COLO829 (cell line): ENCODE measurements around the gene FBXO33.

Source experiments
- DNase-seq: peaks from one replicate; pipeline ENCODE4 v3.0.0; 2012; ENCODE audit warnings: low spot score

FBXO33 gene

GRCh38 chr14:39430762-39431415 is 1.3 kb downstream of the FBXO33 start:
- DNase-seq = no peak

- no peak for DNase-seq
Observed at GRCh38 chr14:39428118-39428517, 4.1 kb downstream of the FBXO33 start.

GRCh38 chr14:39426605-39427004 is 5.6 kb downstream of the FBXO33 start:
- DNase-seq = peak; percentile 11

GRCh38 chr14:39425947-39426346 is 6.3 kb downstream of the FBXO33 start:
- no peak for DNase-seq

- no peak for DNase-seq
Observed at GRCh38 chr14:39423793-39424192, 8.4 kb downstream of the FBXO33 start.

GRCh38 chr14:39422243-39422642 is 10.0 kb downstream of the FBXO33 start:
- DNase-seq = no peak

- no peak for DNase-seq
Observed at GRCh38 chr14:39419272-39419671, 13.0 kb downstream of the FBXO33 start.

GRCh38 chr14:39417014-39417413 is 15.2 kb downstream of the FBXO33 start:
- no peak for DNase-seq

- DNase-seq = no peak
Observed at GRCh38 chr14:39416072-39416471, 16.2 kb downstream of the FBXO33 start.

- DNase-seq = no peak
Observed at GRCh38 chr14:39406560-39406959, 25.7 kb downstream of the FBXO33 start.

- no peak for DNase-seq
Observed at GRCh38 chr14:39398382-39398781, 33.9 kb downstream of the FBXO33 start.

- no peak for DNase-seq
Observed at GRCh38 chr14:39396448-39396847, 35.8 kb downstream of the FBXO33 start.

GRCh38 chr14:39395555-39396254 is 36.5 kb downstream of the FBXO33 start:
- DNase-seq = no peak

- no peak for DNase-seq
Observed at GRCh38 chr14:39393289-39393688, 38.9 kb downstream of the FBXO33 start.

- DNase-seq = no peak
Observed at GRCh38 chr14:39384177-39384576, 48.1 kb downstream of the FBXO33 start.

- no peak for DNase-seq
Observed at GRCh38 chr14:39383741-39384140, 48.5 kb downstream of the FBXO33 start.

- no peak for DNase-seq
Observed at GRCh38 chr14:39383026-39383660, 49.1 kb downstream of the FBXO33 start.

- DNase-seq = no peak
Observed at GRCh38 chr14:39382463-39382862, 49.8 kb downstream of the FBXO33 start.

GRCh38 chr14:39381366-39381765 is 50.9 kb downstream of the FBXO33 start:
- peak; percentile 29 for DNase-seq

- DNase-seq = no peak
Observed at GRCh38 chr14:39376667-39377403, 55.4 kb downstream of the FBXO33 start.

GRCh38 chr14:39374851-39375250 is 57.4 kb downstream of the FBXO33 start:
- DNase-seq = no peak

- DNase-seq = no peak
Observed at GRCh38 chr14:39372656-39373055, 59.6 kb downstream of the FBXO33 start.

- no peak for DNase-seq
Observed at GRCh38 chr14:39370415-39370814, 61.8 kb downstream of the FBXO33 start.
